BE2C (cell line): ENCODE measurements around the gene CBFA2T2. TPM values are rescaled to one million over a fixed set of nuclear protein-coding genes. Genes with fewer than 3 reads are reported as not detected.
A peak's percentile ranks its signal among the peaks of the same experiment; 100 is the strongest.
"Not testable (repeated sequence)": the region's sequence is repeated elsewhere in the genome, so short reads cannot be mapped to it uniquely, and the experiment has no call there.

Experiments used
- DNase-seq: peaks from one replicate; pipeline ENCODE4 v3.0.0-alpha.2; 2020
- H3K27me3 ChIP-seq: fragments of 250-450 bp; sonication (Bioruptor Pico); 2 replicates; pipeline ENCODE4 v1.5.1; 2020; ENCODE audit warnings: mild to moderate bottlenecking
- H3K36me3 ChIP-seq: fragments of 250-450 bp; sonication (Bioruptor Pico); 2 replicates; pipeline ENCODE4 v1.5.1; 2020; ENCODE audit warnings: mild to moderate bottlenecking
- H3K4me1 ChIP-seq: fragments of 250-450 bp; sonication (Bioruptor Pico); 2 replicates; pipeline ENCODE4 v1.5.1; 2020
- H3K4me3 ChIP-seq: 2 replicates; pipeline ENCODE4 v1.5.1; 2011; ENCODE audit warnings: low read depth, low read length
- H3K9me3 ChIP-seq: fragments of 250-450 bp; sonication (Bioruptor Pico); 2 replicates; pipeline ENCODE4 v1.5.1; 2020
- polyA plus RNA-seq: library from polyadenylated mRNA; unstranded; fragments of >200 nt; gene quantifications from one replicate; pipeline ENCODE4 v1.2.1, GENCODE V29; 2012; ENCODE audit warnings: low read depth, missing spikeins; ENCODE audit not compliant: insufficient read length, insufficient read depth
- TF ChIP-seq, protein P1 (sequence below): IDR thresholded peaks from 2 replicates; pipeline ENCODE4 v1.5.1; 2012; ENCODE audit warnings: mild to moderate bottlenecking, low read depth, low read length

The CBFA2T2 gene
- 21.0 TPM for polyA plus RNA-seq

DNA sequence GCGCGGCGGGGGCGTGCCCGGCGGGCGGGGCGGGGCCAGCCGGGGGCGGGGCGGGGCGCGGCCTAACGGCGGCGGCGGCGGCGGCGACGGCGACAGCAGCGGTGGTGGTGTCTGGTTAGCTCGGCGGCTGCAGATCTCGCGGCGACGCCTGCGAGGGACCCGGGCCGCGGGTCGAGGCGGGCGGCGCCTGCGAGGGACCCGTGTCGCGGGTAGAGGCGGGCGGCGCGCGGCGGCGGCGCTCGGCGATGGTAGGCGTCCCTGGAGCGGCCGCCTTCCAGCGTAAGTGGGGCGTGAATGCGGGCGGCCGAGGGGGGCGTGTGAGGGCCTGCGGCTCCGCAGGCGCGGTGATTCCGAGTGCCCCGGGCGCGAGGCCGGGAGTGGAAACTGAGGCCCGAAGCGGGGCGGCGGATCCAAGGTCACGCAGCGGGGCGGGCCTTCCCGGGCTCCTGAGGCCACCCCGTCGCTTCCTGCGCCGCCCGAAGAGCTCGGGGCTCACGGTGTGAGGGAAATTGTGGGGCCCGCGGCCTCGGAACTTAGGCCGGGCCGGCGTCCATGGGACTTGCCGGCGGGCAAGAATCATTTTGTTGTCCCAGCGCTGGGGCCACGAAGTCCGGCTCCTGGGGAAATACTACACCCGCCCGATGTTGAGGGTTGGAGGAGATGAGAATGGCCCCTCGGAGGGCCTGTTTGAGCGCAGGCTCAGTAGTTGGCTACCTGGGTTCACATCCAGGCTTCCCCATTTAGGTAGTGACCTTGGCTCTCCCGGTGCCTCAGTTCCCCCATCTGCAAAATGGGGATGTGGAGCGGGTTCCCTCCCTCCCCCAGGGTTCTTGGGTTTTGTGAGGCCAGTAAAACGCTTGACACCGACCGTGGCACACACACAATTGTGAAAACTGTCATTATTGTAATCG, at the start of gene CBFA2T2:
Gene CBFA2T2, plus strand, starts transcription at position 74 of the 911 bp plus-strand sequence. Its CDS starts 172 bp downstream, at position 246.
- no peak for DNase-seq
- H3K36me3 ChIP-seq: no peaks in the 10 kb centered on the region
- no peaks in the 10 kb centered on the region; the same call in 1 of the 2 replicates for H3K4me1 ChIP-seq
- H3K27me3 ChIP-seq: no peaks in the 10 kb centered on the region
- H3K9me3 ChIP-seq: no peaks in the 10 kb centered on the region
- TF ChIP-seq, protein P1, sequence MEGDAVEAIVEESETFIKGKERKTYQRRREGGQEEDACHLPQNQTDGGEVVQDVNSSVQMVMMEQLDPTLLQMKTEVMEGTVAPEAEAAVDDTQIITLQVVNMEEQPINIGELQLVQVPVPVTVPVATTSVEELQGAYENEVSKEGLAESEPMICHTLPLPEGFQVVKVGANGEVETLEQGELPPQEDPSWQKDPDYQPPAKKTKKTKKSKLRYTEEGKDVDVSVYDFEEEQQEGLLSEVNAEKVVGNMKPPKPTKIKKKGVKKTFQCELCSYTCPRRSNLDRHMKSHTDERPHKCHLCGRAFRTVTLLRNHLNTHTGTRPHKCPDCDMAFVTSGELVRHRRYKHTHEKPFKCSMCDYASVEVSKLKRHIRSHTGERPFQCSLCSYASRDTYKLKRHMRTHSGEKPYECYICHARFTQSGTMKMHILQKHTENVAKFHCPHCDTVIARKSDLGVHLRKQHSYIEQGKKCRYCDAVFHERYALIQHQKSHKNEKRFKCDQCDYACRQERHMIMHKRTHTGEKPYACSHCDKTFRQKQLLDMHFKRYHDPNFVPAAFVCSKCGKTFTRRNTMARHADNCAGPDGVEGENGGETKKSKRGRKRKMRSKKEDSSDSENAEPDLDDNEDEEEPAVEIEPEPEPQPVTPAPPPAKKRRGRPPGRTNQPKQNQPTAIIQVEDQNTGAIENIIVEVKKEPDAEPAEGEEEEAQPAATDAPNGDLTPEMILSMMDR: no peak
- H3K4me3 ChIP-seq: peak within 1 kb of the TSS; percentile 86

DNA sequence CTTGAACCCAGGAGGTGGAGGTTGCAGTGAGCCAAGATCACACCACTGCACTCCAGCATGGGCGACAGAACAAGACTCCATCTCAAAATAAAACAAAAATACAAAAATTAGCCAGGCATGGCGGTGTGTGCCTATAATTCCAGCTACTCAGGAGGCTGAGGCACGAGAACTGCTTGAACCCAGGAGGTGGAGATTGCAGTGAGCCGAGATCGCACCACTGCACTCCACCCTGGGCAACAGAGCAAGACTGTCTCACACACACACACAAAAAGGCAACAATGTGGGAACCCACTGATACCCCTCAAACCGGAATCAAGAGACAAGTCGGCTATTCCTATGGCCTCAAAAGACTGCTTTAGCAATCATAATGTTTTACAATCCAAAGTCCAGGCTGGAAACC, 49.3 kb upstream of the CBFA2T2 start:
- not testable (repeated sequence) for DNase-seq, H3K4me1 ChIP-seq, H3K9me3 ChIP-seq, H3K4me3 ChIP-seq, H3K27me3 ChIP-seq, H3K36me3 ChIP-seq

- H3K9me3 ChIP-seq: no peaks in the 10 kb centered on the region
- no peak overlapping the region for H3K4me3 ChIP-seq
- H3K27me3 ChIP-seq: peaks cover 8% of the 10 kb centered on the region; the same call in 1 of the 2 replicates
- H3K4me1 ChIP-seq: no peaks in the 10 kb centered on the region; the same call in 1 of the 2 replicates
- no peak for DNase-seq
- TF ChIP-seq, protein P1: no peak
- H3K36me3 ChIP-seq: no peaks in the 10 kb centered on the region
Observed at GRCh38 chr20:33441142-33441955, 48.5 kb upstream of the CBFA2T2 start.

GRCh38 chr20:33442136-33443005, 47.5 kb upstream of the CBFA2T2 start:
- H3K9me3 ChIP-seq: no peaks in the 10 kb centered on the region
- H3K4me1 ChIP-seq: no peaks in the 10 kb centered on the region; the same call in 1 of the 2 replicates
- TF ChIP-seq, protein P1: no peak
- H3K4me3 ChIP-seq: peak overlapping the region; percentile 73
- DNase-seq: no peak
- peaks cover 8% of the 10 kb centered on the region; the same call in 1 of the 2 replicates for H3K27me3 ChIP-seq
- no peaks in the 10 kb centered on the region for H3K36me3 ChIP-seq

DNA sequence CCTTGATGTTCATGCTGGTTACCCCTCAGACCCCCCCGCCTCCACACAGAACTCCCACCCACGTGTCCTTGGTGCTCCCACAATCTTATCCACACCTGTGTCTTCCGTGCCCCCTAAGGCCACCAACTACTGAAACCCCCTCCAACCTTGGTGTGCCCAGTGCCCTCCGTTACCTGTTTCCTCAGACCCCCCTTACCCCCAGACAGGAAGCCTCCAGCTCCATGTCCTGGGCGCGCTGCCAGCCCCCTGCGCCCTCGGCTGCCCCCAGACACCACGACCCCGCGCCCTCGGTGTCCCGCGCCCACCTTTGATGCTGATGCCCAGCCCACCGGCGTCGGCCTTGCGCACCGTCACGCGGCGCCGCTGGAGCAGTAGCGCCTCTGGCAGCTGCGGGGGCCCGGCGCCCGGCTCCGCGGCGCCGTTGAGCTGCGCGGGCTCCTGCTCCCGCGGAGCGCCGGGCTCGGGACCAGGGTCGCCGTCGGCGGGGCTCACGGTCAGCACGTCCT, 46.8 kb upstream of the CBFA2T2 start:
- Histone ChIP-seq H3K4me1 (no peaks in the 10 kb centered on the region; the same call in 1 of the 2 replicates), H3K4me3 (peak overlapping the region; percentile 73), H3K9me3 (no peaks in the 10 kb centered on the region), H3K36me3 (no peaks in the 10 kb centered on the region), H3K27me3 (peaks cover 8% of the 10 kb centered on the region; the same call in 1 of the 2 replicates)
- TF ChIP-seq, protein P1: no peak
- DNase-seq: peak; percentile 51
